NCI-H2081 treated with DMSO at 0.1 percent for 48 hours (cell line): ENCODE data around the gene DLG2.
"Not testable (repeated sequence)": the region's sequence is repeated elsewhere in the genome, so short reads cannot be mapped to it uniquely, and the experiment has no call there.

Source experiments
- DNase-seq: peaks from one replicate; lab custom pipeline; 2025; lab: John Stamatoyannopoulos, UW

DLG2 gene

DNA sequence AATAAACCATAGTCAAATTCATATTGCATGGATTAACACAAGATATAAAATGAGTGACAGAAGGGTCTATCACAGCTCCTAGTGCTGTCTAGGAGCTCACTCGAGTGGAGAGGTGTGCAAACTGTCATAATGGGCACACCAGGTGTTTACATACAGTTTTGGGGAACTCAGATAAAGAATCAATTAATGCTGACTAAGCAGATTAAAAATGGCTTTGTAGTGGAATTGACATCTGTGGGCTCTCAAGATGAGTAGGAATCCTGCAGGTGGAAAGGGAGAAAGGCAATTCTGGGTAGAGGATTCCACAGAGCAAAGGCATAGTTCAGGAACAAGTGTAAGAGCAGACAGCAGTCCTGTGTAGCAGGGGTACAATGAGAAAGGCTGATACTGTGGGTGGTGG is 1844.8 kb downstream of the DLG2 start:
- DNase-seq, result no peak

DNA sequence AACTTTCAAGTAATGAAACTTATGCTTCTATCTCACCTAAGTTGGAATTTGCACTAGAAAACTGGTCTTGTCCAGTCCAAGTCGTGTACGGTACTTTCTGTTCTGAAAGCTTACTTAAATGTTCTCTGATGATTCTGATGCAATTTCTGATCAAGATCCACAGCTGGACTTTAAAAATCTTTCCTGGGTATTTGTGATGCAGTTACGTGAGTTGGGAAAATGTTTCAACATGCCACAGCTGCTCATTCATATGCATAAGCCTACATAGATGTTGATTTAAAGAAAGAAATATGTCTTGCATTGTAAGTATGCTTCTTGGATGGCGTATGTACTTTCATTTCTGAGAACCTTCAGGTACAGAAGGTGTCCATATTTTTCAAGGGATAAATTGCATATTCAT is 1847.3 kb downstream of the DLG2 start:
- DNase-seq, result no peak

DNA sequence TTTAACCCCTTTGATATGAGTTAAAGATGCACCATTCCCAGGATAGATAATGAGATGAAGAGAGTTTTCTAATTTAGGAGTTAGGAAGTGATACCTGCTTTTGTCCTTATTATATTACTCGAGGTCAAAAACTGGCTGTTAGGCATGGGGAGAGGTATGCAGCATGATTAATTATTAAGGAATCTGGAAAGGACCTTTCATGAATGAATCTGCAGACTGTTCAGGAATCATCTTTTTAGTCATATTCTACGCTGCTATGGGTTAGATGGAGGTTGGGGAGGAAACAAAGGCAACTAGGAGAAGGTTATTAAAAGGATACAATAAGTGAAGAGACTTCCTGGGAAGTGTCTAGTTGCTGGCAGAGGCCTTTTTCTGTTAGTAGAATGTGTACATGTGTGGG is 1848.5 kb downstream of the DLG2 start:
- no peak for DNase-seq

DNA sequence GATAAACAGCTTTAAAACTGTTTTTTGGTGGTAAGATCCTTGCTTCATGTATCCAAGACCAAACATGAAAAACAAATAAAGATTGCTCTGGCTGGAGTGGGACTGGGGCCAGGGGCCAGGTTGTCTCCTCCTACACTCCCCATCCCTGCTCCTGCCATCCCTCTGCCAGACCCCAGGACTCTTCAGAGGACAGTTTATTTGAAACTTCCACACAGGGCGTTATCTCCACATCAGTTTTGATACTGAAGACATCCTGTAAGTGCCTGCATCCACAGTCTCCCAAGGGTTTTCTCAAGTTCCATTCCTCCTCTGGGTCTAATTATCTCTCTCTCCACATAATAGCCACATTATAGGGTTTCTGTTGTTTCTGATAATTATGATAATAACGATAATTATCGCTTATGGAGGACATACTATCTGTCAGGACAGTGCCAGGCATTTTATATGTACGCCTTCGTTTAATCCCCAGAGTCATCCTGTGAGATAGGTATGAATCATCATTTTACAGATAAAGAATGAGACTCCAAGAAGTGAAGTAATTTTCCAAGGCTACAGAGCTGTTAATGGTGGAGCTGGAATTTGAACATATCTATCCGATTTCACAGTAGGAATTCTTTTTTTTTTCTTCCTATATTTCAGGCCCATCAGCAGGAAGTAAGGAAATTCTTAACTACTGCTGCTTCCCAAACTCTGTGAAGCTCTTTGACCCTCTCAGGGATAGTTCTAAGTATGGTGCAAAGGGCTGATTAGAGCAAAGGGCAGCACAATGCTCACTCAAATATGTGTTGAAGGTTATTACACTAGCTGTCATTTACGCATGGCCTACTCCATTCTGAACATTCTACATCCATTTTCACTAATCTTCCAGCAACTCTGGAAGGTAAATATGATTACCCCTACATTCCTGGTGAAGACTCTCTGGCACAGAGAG is 1852.9 kb downstream of the DLG2 start:
- no peak for DNase-seq

DNA sequence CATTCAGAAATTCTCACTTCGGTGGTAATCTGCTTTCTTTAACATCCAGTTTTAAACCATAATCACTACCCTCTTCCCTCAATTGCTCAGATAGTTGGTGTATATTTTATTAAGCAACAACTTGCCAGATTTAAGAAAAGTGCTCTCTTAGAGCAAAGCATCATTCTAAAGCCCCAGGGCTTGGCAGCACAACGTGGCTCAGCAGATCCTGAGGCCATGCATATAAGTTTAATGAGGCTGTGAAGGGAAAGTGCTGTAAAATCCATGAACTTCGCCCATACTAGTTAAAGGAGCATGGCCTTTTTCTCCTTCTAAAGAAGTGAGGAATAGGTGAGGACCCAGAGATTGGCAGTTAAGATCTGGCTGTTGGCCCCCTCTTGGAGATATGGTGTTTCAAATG is 1858.7 kb downstream of the DLG2 start:
- DNase-seq, result no peak

DNA sequence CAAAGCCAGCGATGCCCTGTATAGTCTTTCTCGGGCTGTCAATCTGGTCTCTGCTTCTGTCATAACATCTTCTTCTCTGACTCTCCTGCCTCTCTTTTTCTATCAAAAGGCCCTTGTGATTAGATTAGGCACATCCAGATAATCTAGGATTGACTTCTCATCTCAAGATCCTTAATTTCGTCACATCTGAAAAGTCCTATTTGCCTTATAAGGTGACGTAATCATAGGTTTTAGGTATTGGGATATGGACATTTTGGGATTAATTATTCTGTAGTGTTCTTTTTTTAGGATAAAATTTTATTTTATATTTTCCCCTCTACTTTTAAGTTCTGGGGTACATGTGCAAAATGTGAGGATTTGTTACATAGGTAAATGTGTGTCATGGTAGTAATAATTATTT is 1860.2 kb downstream of the DLG2 start:
- DNase-seq, result no peak

DNA sequence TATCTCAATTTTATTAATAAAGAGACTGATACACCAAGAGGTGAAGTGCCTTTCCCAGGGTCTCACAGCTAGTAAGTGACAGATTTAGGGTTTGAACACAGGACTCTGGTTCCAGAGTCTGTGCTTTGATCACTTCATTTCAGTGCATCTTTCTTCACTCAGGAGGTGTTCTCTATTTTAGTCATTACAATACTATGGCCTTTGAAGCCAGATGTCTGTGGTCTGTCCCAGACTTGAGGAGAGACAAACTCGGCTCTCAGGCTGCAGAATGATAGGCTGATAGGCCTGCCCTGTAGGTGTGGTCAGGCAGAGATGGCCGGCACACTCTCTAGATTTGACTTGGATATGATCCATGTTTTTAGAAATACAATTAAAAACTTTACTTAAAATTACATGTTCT is 1862.5 kb downstream of the DLG2 start:
- no peak for DNase-seq

DNA sequence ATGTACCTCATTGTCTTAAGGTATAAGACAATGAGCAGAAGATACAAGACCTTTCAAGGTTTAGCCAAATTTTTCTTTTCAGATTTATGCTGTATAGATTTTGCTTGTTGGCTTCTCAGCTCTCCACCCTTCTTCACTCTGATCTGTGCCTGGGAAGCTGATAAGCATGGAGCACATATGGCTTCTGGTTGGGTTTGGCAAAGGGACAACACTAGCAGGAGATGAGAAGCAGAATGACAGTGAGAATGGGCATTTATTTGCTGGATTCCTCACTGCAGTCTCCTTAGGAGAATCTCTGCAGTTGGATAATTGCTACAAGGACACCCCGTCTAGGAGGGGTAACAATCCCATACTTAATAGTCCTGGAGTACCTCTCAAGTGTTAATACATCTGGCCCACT is 1866.2 kb downstream of the DLG2 start:
- no peak for DNase-seq

DNA sequence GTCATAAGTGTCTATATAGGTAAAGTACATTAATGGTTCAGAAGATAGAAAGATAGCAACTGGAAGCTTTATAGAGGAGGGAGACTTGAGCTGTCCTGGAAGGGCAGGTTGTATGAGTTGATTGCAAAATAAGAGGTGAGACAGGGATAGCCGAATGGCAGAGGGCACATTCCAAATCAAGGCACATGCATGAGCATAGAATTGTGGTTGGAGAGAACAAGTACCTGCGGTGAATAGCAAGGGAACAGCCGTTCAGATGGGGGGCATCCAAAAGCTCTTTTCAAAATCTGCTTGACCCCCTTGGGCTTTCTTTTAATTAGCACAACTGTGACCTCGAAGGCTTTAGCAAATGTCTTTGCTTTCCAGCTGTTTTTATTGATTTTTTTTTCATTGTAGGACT is 1868.0 kb downstream of the DLG2 start:
- DNase-seq, result no peak

DNA sequence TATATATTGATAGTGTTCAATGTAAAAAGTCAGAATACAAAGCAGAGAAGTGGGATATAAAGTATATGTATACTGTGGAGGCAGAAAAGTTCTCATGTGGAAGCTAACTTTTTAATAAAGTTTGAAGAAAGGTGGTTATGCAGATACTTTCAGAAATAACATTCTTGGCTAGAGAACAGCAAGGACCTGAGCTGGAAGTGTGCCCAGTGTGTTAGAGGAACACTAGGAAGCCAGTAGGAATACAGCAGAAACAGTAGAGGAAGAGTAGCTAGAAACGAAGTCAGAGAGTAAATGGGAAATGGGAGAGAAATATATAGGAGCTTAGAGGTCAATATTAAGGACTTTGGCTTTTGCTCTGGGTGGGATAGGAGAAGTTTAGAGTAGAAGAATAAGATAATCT is 1876.1 kb downstream of the DLG2 start:
- no peak for DNase-seq

DNA sequence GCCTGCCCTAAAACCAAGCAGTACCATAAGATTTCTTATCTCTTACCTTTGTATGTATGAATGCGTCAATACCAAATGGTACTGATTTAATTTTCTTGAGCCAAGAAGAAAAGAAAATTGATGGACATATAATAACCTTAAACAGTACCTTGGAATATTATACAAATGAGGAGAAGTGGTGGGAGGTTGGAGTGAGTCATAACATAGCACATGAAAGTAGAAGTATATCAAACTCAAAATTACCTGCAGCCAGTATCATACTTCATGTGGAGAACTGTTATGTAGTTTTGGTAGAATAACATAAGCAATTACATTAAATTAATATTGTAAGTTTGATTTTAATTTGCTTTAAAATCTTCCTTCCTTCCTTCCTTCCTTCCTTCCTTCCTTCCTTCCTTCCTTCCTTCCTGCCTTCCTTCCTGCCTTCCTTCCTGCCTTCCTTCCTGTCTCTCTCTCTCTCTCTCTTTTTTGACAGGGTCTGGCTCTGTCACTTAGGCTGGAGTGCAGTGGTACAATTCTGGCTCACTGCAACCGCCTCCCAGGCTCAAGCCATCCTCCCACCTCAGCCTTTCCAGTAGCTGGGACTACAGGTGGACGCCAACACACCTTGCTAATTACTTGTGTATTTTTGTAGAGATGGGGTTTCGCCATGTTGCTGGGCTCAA is 1880.1 kb downstream of the DLG2 start:
- no peak for DNase-seq

DNA sequence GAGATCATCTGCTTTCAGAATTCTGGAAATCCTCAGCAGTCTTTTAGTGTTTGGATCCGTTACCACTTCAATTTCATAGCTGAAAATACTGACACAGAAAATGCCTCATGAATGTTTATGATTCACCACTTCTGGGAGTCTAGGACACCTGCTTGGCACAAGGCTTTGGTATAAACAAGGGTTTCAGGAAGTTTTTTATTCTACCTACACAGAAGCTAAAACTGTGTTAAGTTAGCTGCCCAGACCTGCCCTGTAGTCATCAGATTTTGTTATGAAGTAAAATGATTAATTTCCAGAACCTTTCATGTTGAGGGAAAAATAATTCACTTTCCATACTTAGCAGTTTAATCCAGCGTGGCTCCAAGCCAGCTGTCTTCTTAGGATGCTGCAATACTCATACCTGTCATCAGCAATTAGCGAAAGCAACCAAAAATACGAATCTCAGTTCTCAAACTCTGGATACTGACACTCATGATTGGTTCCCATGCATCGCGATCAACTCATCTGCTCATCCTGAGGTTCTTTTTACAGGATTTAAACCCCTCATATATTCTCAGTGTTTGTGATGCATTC is 1882.4 kb downstream of the DLG2 start:
- DNase-seq, result no peak

DNA sequence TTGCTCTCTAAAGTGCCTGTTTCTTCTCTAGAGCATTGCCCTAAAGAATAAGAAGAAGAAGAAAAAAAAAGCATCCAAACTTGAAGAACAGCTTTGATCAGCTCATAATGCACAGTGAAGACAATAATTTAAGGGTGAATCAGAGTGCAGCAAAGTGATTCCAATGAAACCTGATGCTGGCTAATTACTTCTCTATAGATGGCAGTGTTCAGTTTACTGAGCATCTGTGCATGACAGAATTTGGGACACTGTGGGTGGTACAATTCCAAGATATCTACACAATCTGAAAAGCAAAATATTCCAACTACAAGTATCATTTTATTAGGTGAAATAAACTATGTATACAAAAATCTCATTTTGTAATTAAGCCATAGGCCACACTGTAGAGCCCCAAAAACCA is 1890.5 kb downstream of the DLG2 start:
- DNase-seq, result peak; percentile 28

DNA sequence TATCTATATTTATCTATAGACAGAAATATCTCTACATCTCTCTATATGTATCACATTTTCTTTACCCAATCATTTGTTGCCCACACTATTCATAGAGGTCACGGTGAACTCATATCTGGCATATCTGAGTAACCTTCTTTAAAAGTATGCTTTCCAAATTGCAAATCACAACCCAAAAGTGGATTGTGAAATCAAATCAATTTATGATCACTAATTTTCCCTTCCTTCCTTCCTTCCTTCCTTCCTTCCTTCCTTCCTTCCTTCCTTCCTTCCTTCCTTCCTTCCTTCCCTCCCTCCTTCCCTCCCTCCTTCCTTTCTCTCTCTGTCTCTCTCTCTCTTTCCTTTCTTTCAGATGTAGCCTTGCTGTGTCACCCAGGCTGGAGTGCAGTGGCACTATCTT is 1893.0 kb downstream of the DLG2 start:
- DNase-seq, result no peak

DNA sequence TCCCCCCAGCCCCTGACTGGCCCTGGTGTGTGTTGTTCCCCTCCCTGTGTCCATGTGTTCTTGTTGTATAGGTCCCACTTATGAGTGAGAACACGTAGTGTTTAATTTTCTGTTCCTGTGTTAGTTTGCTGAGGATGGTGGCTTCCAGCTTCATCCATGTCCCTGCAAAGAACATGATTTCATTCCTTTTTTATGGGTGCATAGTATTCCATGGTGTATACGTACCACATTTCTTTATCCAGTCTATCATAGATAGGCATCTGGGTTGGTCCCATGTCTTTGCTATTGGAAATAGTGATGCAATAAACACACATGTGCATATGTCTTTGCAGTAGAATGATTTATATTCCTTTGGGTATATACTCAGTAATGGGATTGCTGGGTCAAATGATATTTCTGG is 1895.9 kb downstream of the DLG2 start:
- DNase-seq, result not testable (repeated sequence)

DNA sequence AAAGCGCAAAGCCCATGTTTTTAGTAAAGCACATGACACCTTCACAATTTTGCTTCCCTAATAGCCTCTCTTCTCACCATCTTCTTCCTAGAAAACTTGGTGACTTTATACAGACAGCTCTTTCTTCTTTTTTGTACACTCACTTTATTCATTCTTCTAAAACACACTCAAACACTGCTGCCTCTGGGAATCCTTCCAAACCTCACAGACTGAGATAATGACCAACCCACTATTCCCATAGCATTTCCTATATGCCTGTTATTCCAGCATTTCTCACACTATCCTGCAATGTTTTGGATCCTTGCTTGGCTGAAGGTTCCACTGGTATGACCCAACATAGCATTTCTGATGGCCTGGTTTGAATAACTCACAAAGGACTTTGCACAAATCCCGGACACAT is 1898.9 kb downstream of the DLG2 start:
- no peak for DNase-seq

DNA sequence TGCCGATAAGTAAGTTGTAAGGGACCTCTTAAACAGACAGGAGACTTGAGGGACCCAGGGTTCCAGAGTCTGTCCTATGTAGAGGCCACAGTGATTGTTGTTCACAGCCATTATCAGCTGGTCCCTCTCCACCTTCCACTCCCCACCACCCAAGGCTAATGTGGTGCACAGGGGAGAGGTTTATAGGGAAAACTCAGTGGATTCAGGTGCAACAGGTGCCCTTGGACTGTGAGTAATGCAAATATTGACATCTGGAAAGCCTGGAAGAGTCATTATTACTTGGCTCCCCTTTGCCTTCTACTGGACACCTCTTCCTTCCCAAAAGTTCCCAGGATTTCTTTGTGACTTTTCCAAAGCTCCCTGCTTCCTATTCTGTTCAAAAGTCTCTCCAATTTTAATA is 1899.9 kb downstream of the DLG2 start:
- no peak for DNase-seq

DNA sequence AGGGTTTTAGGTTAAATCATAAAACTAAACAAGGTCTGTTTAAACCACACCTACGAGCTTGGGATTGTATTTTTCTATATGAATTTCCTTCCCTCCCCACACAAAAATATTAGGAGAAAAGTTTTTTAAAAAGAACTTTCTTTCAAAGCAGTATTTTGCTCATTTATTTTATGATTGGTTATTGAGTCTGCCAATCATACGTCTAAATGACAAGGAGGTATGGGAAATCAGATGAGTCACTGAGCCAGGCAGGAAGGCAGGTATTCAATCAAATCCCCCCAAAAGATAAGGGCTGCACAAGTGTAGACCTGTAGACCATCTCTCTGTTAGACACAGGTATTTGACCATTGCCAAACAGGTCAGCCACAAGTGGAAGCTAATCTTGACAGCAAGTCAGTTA is 1900.8 kb downstream of the DLG2 start:
- DNase-seq, result no peak

DNA sequence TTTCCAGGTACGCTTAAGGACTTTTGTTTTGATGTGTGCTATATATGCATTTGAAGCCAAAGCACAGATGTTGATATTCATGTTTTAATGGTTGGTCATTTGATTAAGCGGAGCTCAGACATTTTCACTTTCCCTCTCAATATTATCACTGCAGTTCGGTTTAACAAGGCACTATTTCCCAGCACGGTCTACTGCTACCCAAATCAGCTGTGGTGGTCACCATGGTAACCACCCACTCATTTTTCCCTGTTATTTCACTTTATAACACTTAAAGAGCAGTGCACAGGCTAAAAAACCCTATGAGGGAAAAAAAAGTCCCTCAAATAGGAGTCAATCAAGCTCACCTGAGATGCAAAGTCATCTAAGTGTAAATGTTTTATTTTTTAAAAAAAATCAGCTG is 1901.4 kb downstream of the DLG2 start:
- no peak for DNase-seq

DNA sequence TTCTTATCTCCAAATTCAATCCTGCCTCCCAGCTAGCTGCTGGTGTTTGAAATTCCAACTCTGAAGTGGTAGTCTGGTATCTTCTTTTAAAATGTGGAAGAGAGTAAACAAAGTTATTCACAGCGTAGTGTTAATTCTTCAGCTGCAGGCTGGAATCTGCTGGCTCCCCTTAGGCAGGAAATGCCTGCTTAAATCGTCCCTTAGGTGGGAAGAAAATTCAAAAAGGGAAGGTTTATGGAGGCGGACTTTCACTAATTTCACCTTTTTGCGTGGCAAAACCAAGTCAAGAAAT is 1901.9 kb downstream of the DLG2 start:
- DNase-seq, result no peak

DNA sequence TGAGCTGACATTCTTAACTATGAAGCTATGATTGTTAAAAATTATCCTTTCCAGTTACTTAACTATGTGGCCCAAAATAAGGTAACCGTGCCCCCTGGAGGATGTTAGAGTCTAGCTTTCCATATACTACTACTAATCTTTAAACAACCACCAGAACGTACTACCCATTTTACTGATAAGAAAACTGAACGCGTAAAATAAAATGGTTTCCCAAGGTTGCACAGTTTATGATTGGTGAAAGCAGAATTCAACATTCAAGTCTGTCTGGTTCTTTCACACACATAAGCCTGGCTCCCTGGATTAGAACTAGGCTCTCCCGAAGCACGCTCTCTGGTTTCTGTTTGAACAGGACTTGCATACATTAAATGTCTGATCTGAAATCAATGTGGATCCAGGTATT is 1903.1 kb downstream of the DLG2 start:
- peak; percentile 11 for DNase-seq

DNA sequence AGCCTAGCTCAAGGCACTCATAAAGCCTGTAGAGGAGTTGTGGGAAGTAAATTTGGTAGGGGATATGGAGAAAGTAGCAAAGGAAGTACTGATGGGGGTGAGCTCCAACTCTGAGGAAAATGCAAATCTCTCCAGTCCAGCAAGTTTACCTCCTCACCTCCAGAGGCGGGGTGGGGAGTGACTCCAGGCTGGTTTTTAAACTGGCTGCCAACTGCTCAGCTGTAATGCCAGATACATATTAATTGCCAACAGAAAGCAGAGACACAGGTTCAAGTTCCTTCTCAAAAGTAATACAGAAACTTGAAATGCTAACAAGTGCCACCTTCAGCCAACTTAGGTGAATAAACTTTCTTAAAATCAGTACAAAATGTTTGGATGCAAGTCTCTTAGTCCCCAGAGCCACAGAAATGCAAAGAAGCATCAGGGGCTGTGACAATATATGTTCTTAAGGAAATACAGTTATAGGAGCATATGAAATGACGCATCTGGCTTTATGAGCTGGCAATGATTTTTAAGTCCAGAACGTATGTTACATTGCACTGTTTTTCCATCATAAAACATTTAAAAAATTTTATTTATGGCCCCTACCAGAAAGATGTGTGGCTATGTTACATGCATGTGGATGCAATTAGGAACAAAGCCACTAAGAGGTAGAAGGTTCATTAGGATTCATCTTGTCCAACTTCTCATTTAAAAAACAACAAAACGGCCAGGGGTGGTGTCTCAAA is 1904.6 kb downstream of the DLG2 start:
- DNase-seq, result no peak

DNA sequence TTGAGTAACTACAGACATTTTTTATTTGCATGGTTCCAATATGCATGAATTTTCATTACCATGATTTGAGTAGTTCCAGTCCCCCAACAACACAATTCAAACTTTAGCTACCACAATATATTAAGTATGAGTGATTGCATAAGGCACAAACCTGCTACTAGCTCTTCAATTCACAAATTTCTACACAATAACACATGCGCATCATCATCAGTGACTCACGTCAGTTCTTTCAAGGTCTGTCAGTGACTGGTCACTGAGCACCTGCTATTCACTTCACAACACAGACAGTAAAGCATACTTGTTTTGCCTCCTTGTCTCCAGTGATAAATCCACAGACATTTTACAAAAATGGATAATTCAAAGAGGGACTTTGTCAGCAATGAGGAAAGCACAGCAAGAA is 1905.9 kb downstream of the DLG2 start:
- no peak for DNase-seq
